ENCODE measurements around the gene OR52E4.
A peak's percentile ranks its signal among the peaks of the same experiment; 100 is the strongest.

The OR52E4 gene

GRCh38 chr11:5880329-5880728 is at the start of gene OR52E4:
Gene OR52E4, plus strand, starts transcription at chr11:5880629. Its CDS starts 3,664 bp downstream, at chr11:5884293.
- no peak for DNase-seq

- no peak for DNase-seq
Observed at GRCh38 chr11:5831196-5831829, 49.1 kb upstream of the OR52E4 start.

GRCh38 chr11:5833446-5833845 is 47.0 kb upstream of the OR52E4 start:
- DNase-seq, result no peak

- DNase-seq, result no peak
Observed at GRCh38 chr11:5837695-5838094, 42.7 kb upstream of the OR52E4 start.

GRCh38 chr11:5841797-5842196 is 38.6 kb upstream of the OR52E4 start, which contains the start of gene OR52E6:
Gene OR52E6, minus strand, starts transcription at chr11:5841897. Its CDS starts 0 bp downstream, at chr11:5841897.
- DNase-seq, result no peak

GRCh38 chr11:5846701-5847100 is 33.7 kb upstream of the OR52E4 start:
- DNase-seq, result no peak

- DNase-seq, result peak; percentile 9
Observed at GRCh38 chr11:5847711-5848110, 32.7 kb upstream of the OR52E4 start.

- DNase-seq, result no peak
Observed at GRCh38 chr11:5851002-5851401, 29.4 kb upstream of the OR52E4 start.

GRCh38 chr11:5857590-5857989 is 22.8 kb upstream of the OR52E4 start, which contains the start of gene OR52E8:
Gene OR52E8, minus strand, starts transcription at chr11:5857690. Its CDS starts 0 bp downstream, at chr11:5857690.
- DNase-seq, result no peak

- DNase-seq, result no peak
Observed at GRCh38 chr11:5865826-5866225, 14.6 kb upstream of the OR52E4 start.

GRCh38 chr11:5878564-5878963 is 1.9 kb upstream of the OR52E4 start:
- DNase-seq, result no peak

- no peak for DNase-seq
Observed at GRCh38 chr11:5881756-5882155, 1.3 kb downstream of the OR52E4 start.

GRCh38 chr11:5887172-5887571 is 6.7 kb downstream of the OR52E4 start:
- DNase-seq, result no peak

- DNase-seq, result no peak
Observed at GRCh38 chr11:5887661-5888060, 7.2 kb downstream of the OR52E4 start.

GRCh38 chr11:5891216-5891800 is 10.9 kb downstream of the OR52E4 start:
- no peak for DNase-seq

GRCh38 chr11:5892908-5893307 is 12.5 kb downstream of the OR52E4 start, which contains the start of gene OR52E5:
Gene OR52E5, plus strand, starts transcription at chr11:5893208. Its CDS starts 7,569 bp downstream, at chr11:5900777.
- DNase-seq, result no peak

GRCh38 chr11:5899534-5899933 is 19.1 kb downstream of the OR52E4 start:
- DNase-seq, result no peak

- no peak for DNase-seq
Observed at GRCh38 chr11:5910540-5910939, 30.1 kb downstream of the OR52E4 start.

- DNase-seq, result no peak
Observed at GRCh38 chr11:5922749-5923426, 42.5 kb downstream of the OR52E4 start.

GRCh38 chr11:5923427-5923776 is 43.0 kb downstream of the OR52E4 start:
- no peak for DNase-seq

- DNase-seq, result no peak
Observed at GRCh38 chr11:5923794-5924193, 43.4 kb downstream of the OR52E4 start.

- DNase-seq, result no peak
Observed at GRCh38 chr11:5928271-5928670, 47.8 kb downstream of the OR52E4 start.

- no peak for DNase-seq
Observed at GRCh38 chr11:5928811-5929210, 48.4 kb downstream of the OR52E4 start.

Data from KG1 (cell line).